WTC11 (cell line): ENCODE measurements around the gene POLR3H.

Source experiments
- ATF6 ChIP-seq: sonication (generic); formaldehyde crosslinking; IDR thresholded peaks from 2 replicates; pipeline ENCODE4 v1.8.1; 2023; ENCODE audit warnings: mild to moderate bottlenecking, missing genetic modification reagents
- MXD4 ChIP-seq: fragments of 250-450 bp; sonication (Bioruptor Pico); IDR thresholded peaks from 2 replicates; pipeline ENCODE4 v1.8.0; 2021; ENCODE audit warnings: mild to moderate bottlenecking, moderate library complexity, borderline replicate concordance
- TCF7 ChIP-seq: sonication (generic); formaldehyde crosslinking; IDR thresholded peaks from 2 replicates; pipeline ENCODE4 v1.8.0; 2022; ENCODE audit warnings: mild to moderate bottlenecking, low read depth, missing genetic modification reagents, moderate library complexity
- ZNF416 ChIP-seq: fragments of 250-450 bp; sonication (Bioruptor Pico); IDR thresholded peaks from 2 replicates; pipeline ENCODE4 v1.9.0; 2021; ENCODE audit warnings: mild to moderate bottlenecking, inconsistent platforms
- TF ChIP-seq, protein P1 (sequence below): fragments of 200-600 bp; IDR thresholded peaks from 2 replicates; pipeline ENCODE4 v1.8.0; 2022; ENCODE audit warnings: antibody characterized with exemption
- TF ChIP-seq, protein P2 (sequence below): sonication (generic); formaldehyde crosslinking; IDR thresholded peaks from 2 replicates; pipeline ENCODE4 v1.8.0; 2022; ENCODE audit warnings: mild to moderate bottlenecking, missing genetic modification reagents

DNA sequence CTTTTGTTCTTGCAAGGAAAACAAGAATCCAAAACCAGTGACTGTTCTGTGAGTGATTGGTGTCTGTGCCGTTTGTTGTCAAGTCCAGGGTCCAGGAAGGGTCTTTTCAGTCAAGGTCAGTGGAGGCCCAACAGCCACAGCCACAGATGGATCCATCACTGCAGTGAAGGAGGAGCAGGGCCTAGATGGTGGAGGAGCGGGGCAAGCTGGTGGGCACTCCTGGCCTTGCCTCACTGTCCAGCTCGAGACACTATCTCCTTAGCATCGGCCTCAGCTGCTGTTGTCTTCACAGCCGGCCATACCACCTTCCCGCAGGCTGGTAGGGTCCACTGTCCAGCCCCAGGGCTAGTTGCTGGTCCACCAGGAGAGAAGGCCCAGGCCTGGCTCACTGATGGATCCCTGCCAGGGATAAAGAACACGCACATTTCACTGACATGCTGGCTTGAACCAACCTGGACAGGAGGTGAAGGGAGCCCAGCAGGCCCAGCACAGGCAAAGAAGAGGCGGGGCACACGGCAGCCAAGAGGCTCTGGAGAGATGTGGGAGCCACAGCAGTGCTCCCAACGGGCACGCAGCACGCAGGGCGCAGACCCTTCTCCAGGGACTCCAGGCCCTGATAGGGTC lies 15.2 kb downstream of the POLR3H start:
- TF ChIP-seq, protein P1, sequence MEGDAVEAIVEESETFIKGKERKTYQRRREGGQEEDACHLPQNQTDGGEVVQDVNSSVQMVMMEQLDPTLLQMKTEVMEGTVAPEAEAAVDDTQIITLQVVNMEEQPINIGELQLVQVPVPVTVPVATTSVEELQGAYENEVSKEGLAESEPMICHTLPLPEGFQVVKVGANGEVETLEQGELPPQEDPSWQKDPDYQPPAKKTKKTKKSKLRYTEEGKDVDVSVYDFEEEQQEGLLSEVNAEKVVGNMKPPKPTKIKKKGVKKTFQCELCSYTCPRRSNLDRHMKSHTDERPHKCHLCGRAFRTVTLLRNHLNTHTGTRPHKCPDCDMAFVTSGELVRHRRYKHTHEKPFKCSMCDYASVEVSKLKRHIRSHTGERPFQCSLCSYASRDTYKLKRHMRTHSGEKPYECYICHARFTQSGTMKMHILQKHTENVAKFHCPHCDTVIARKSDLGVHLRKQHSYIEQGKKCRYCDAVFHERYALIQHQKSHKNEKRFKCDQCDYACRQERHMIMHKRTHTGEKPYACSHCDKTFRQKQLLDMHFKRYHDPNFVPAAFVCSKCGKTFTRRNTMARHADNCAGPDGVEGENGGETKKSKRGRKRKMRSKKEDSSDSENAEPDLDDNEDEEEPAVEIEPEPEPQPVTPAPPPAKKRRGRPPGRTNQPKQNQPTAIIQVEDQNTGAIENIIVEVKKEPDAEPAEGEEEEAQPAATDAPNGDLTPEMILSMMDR: no peak
- TF ChIP-seq, protein P2, sequence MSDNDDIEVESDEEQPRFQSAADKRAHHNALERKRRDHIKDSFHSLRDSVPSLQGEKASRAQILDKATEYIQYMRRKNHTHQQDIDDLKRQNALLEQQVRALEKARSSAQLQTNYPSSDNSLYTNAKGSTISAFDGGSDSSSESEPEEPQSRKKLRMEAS: no peak
- no peak for TF ChIP-seq TCF7 (CRISPR knock-in tag)
- TF ChIP-seq ATF6 (CRISPR knock-in tag): no peak
- TF ChIP-seq MXD4 (CRISPR knock-in tag): no peak
- no peak for TF ChIP-seq ZNF416 (CRISPR knock-in tag)
